Measurements from ENCODE around the gene TTC3. TPM values are rescaled to one million over a fixed set of nuclear protein-coding genes. Genes with fewer than 3 reads are reported as not detected.

TTC3 gene
- total RNA-seq, 2 experiments from 2014 or later: 73.5 to 90.0 TPM

DNA sequence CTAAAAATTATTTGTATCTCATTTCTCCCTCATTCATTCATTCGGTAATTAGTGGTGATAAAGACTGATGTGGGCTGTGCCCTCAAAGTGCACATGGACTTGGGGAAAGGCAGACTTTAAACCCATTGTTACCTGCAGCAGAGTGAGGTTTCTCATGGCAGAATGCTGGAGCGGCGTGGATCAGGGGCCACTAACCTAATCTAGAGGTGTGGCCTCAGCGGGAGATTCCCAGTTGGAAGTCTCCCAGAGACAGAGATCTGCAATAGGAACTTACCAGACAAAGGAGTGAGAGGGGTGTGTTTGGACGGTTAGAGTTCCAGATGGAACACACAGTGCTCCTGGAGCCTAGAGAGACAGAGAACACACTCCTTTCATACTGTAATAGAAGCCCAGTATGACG lies 120.6 kb downstream of the TTC3 start:
- CTCF ChIA-PET (ENCODE audit: unreplicated experiment): no interaction called here
- intact Hi-C loops (cut with micrococcal nuclease; ENCODE audit: unreplicated experiment): no loop called here
- Histone ChIP-seq H3K4me3 (ENCODE audit: low read depth, low read length, poor library complexity, severe bottlenecking) (no peak overlapping the region), H3K79me2 (ENCODE audit: insufficient read depth, low read depth, low read length) (no peaks in the 10 kb centered on the region), H3K36me3 (ENCODE audit: insufficient read depth, low read length) (peaks cover 75% of the 10 kb centered on the region), H3K4me2 (ENCODE audit: low read length) (no peak overlapping the region), H2AFZ (ENCODE audit: low read length) (no peak overlapping the region), H3K9me2 (ENCODE audit: insufficient read depth, low read length) (no peaks in the 10 kb centered on the region), H3K27ac (ENCODE audit: low read depth, low read length, poor library complexity, severe bottlenecking) (no peak overlapping the region), H3K4me1 (ENCODE audit: insufficient read depth, low read length, poor library complexity, severe bottlenecking) (no peaks in the 10 kb centered on the region), H3K9me3 (ENCODE audit: low read length) (no peaks in the 10 kb centered on the region), H4K20me1 (ENCODE audit: insufficient read depth, low read length) (no peaks in the 10 kb centered on the region)
- no TSS peak for BruUV-seq (replicated peaks)
- DNase-seq (ENCODE audit: low spot score): no peak
- TF ChIP-seq EZH2phosphoT487 (IDR thresholded peaks at IDR 0.05; ENCODE audit: borderline replicate concordance, low read depth, low read length): no peak
- TF ChIP-seq, protein P1, sequence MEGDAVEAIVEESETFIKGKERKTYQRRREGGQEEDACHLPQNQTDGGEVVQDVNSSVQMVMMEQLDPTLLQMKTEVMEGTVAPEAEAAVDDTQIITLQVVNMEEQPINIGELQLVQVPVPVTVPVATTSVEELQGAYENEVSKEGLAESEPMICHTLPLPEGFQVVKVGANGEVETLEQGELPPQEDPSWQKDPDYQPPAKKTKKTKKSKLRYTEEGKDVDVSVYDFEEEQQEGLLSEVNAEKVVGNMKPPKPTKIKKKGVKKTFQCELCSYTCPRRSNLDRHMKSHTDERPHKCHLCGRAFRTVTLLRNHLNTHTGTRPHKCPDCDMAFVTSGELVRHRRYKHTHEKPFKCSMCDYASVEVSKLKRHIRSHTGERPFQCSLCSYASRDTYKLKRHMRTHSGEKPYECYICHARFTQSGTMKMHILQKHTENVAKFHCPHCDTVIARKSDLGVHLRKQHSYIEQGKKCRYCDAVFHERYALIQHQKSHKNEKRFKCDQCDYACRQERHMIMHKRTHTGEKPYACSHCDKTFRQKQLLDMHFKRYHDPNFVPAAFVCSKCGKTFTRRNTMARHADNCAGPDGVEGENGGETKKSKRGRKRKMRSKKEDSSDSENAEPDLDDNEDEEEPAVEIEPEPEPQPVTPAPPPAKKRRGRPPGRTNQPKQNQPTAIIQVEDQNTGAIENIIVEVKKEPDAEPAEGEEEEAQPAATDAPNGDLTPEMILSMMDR (conservative IDR thresholded peaks at IDR 0.05; ENCODE audit: low read length): no peak
- POLR2A ChIA-PET: no interaction called here

DNA sequence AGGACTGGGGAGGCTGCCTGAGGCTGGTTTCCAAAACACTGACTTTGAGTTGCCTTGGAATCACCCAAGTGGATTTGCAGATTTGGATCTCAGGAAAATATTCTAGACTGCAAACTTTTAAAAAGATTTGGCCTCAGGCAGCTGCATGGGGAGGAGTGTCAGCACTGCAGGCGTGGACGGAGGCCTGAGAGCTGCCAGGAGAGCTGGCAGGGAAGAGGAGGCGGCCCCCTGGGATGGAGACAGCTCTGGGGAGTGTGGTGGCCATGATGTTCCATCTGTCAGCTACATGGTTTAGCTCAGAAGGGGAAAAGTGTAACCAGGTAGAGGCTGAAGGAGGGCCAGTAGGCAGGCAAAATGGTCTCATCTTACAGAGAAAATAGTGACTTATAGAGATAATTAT lies 122.0 kb downstream of the TTC3 start:
- POLR2A ChIA-PET: no interaction called here
- H3K27ac ChIP-seq (ENCODE audit: low read depth, low read length, poor library complexity, severe bottlenecking): no peak overlapping the region
- BruUV-seq (replicated peaks): no TSS peak
- CTCF ChIA-PET (ENCODE audit: unreplicated experiment): no interaction called here
- no peak for DNase-seq (ENCODE audit: low spot score)
- H3K4me1 ChIP-seq (ENCODE audit: insufficient read depth, low read length, poor library complexity, severe bottlenecking): no peaks in the 10 kb centered on the region
- intact Hi-C loops (cut with micrococcal nuclease; ENCODE audit: unreplicated experiment): no loop called here
- H4K20me1 ChIP-seq (ENCODE audit: insufficient read depth, low read length): no peaks in the 10 kb centered on the region
- TF ChIP-seq, protein P1 (conservative IDR thresholded peaks at IDR 0.05; ENCODE audit: low read length): no peak
- no peak for TF ChIP-seq EZH2phosphoT487 (IDR thresholded peaks at IDR 0.05; ENCODE audit: borderline replicate concordance, low read depth, low read length)
- H3K36me3 ChIP-seq (ENCODE audit: insufficient read depth, low read length): peaks cover 65% of the 10 kb centered on the region
- no peak overlapping the region for H2AFZ ChIP-seq (ENCODE audit: low read length)
- H3K79me2 ChIP-seq (ENCODE audit: insufficient read depth, low read depth, low read length): no peaks in the 10 kb centered on the region
- no peak overlapping the region for H3K4me2 ChIP-seq (ENCODE audit: low read length)
- H3K9me3 ChIP-seq (ENCODE audit: low read length): no peaks in the 10 kb centered on the region
- H3K9me2 ChIP-seq (ENCODE audit: insufficient read depth, low read length): no peaks in the 10 kb centered on the region
- H3K4me3 ChIP-seq (ENCODE audit: low read depth, low read length, poor library complexity, severe bottlenecking): no peak overlapping the region

DNA sequence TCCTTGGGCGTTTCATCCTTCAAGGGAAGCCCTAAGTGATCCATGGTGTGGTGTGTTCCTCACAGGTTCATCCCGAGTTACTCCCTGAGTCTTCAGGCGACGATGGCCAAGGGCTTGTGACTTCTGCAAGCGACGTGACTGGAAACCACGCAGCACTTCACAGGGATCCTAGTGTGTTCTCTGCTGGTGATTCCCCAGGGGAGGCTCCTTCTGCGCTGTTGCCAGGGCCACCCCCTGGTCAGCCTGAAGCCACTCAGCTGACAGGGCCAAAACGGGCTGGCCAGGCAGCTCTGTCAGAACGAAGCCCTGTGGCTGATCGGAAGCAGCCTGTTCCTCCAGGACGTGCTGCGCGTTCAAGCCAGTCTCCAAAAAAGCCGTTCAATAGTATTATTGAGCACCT lies 122.6 kb downstream of the TTC3 start:
- POLR2A ChIA-PET: no interaction called here
- Histone ChIP-seq H4K20me1 (ENCODE audit: insufficient read depth, low read length) (no peaks in the 10 kb centered on the region), H3K36me3 (ENCODE audit: insufficient read depth, low read length) (peaks cover 65% of the 10 kb centered on the region; the same call in 1 of the 2 replicates), H3K79me2 (ENCODE audit: insufficient read depth, low read depth, low read length) (no peaks in the 10 kb centered on the region), H3K9me2 (ENCODE audit: insufficient read depth, low read length) (no peaks in the 10 kb centered on the region), H3K27ac (ENCODE audit: low read depth, low read length, poor library complexity, severe bottlenecking) (no peak overlapping the region), H3K9me3 (ENCODE audit: low read length) (no peaks in the 10 kb centered on the region), H3K4me3 (ENCODE audit: low read depth, low read length, poor library complexity, severe bottlenecking) (no peak overlapping the region), H3K4me2 (ENCODE audit: low read length) (no peak overlapping the region), H3K4me1 (ENCODE audit: insufficient read depth, low read length, poor library complexity, severe bottlenecking) (no peaks in the 10 kb centered on the region), H2AFZ (ENCODE audit: low read length) (no peak overlapping the region)
- CTCF ChIA-PET (ENCODE audit: unreplicated experiment): no interaction called here
- TF ChIP-seq, protein P1 (conservative IDR thresholded peaks at IDR 0.05; ENCODE audit: low read length): no peak
- TF ChIP-seq EZH2phosphoT487 (IDR thresholded peaks at IDR 0.05; ENCODE audit: borderline replicate concordance, low read depth, low read length): no peak
- BruUV-seq (replicated peaks): no TSS peak
- no peak for DNase-seq (ENCODE audit: low spot score)
- intact Hi-C loops (cut with micrococcal nuclease; ENCODE audit: unreplicated experiment): no loop called here
